ENCODE results near the gene PER1. TPM values are rescaled to one million over a fixed set of nuclear protein-coding genes. Genes with fewer than 3 reads are reported as not detected.
A peak's percentile ranks its signal among the peaks of the same experiment; 100 is the strongest.

The PER1 gene
- total and polyA plus RNA-seq, 2 of the 13 experiments (the other 11 are each of a cell fraction or from before 2014, with no cell fraction given): 2.6 to 3.6 TPM

GRCh38 chr17:8189711-8190477 is 37.7 kb upstream of the PER1 start, which contains the start of gene BORCS6 (continued):
- TF ChIP-seq PLSCR1 (CRISPR knock-in tag; IDR thresholded peaks at IDR 0.05; ENCODE audit: borderline replicate concordance) (no peak), SIX1 (CRISPR knock-in tag; IDR thresholded peaks at IDR 0.05; ENCODE audit: borderline replicate concordance) (no peak), ESRRA (CRISPR knock-in tag; IDR thresholded peaks at IDR 0.05; ENCODE audit: low read depth) (no peak), AGO1 (IDR thresholded peaks at IDR 0.05; ENCODE audit: low read depth, low read length, poor library complexity, severe bottlenecking) (no peak), GRHL1 (CRISPR knock-in tag; conservative IDR thresholded peaks at IDR 0.05) (no peak), ZBTB7A (CRISPR knock-in tag; IDR thresholded peaks at IDR 0.05) (no peak), TRAFD1 (CRISPR knock-in tag; IDR thresholded peaks at IDR 0.05; ENCODE audit: borderline replicate concordance) (no peak), NFIC (IDR thresholded peaks at IDR 0.05; ENCODE audit: low read length) (no peak), DPF2 (CRISPR knock-in tag; IDR thresholded peaks at IDR 0.05; ENCODE audit: borderline replicate concordance, low read depth) (no peak), REST (IDR thresholded peaks at IDR 0.05; ENCODE audit: borderline replicate concordance in 1 of 2, low read depth in 1 of 2, low read length in 2 of 2) (no peak), ZNF33B (CRISPR knock-in tag; IDR thresholded peaks at IDR 0.05) (no peak), ZNF12 (CRISPR knock-in tag; IDR thresholded peaks at IDR 0.05) (no peak), HIVEP1 (CRISPR knock-in tag; IDR thresholded peaks at IDR 0.05) (peak; percentile 39; the same call in 1 of the 2 replicates), ZNF790 (CRISPR knock-in tag; IDR thresholded peaks at IDR 0.05; ENCODE audit: borderline replicate concordance) (no peak), ZBTB34 (CRISPR knock-in tag; IDR thresholded peaks at IDR 0.05) (no peak), ARNT (IDR thresholded peaks at IDR 0.05) (no peak), SSRP1 (CRISPR knock-in tag; IDR thresholded peaks at IDR 0.05) (no peak)

Measured in HepG2 (cell line).